Neutrophil (primary cell): ENCODE results near the gene MCM6.
"Not testable (repeated sequence)": the region's sequence is repeated elsewhere in the genome, so short reads cannot be mapped to it uniquely, and the experiment has no call there.

Source experiments
- H3K27ac ChIP-seq: fragments of 200-600 bp; sonication (generic); 2 replicates; pipeline ENCODE4 v1.5.1; 2016; ENCODE audit warnings: mild to moderate bottlenecking, moderate library complexity
- H3K27me3 ChIP-seq: fragments of 200-600 bp; sonication (generic); 2 replicates; pipeline ENCODE4 v1.6.0; 2016; ENCODE audit warnings: mild to moderate bottlenecking
- H3K36me3 ChIP-seq: fragments of 200-600 bp; sonication (generic); 2 replicates; pipeline ENCODE4 v1.5.1; 2017
- H3K4me1 ChIP-seq, 2 experiments: fragments of 200-600 bp in 1 of 2; sonication (generic) in 1 of 2; 1 replicate in 1 of 2; 2 replicates in 1 of 2; pipeline versions ENCODE4 v1.5.1 to v1.6.1; 2013 to 2016; ENCODE audit warnings: low read depth in 1 of 2, low read length in 1 of 2, mild to moderate bottlenecking in 1 of 2, moderate library complexity in 1 of 2; ENCODE audit not compliant: control insufficient read depth in 1 of 2, insufficient read depth in 1 of 2
- H3K4me3 ChIP-seq, 2 experiments: fragments of 200-600 bp in 1 of 2; sonication (generic) in 1 of 2; 1 replicate in 1 of 2; 2 replicates in 1 of 2; pipeline ENCODE4 v1.5.1; 2013 to 2016; ENCODE audit warnings: low read depth in 1 of 2, low read length in 1 of 2, mild to moderate bottlenecking in 1 of 2, moderate library complexity in 1 of 2
- H3K9me3 ChIP-seq: fragments of 200-600 bp; sonication (generic); 2 replicates; pipeline ENCODE4 v1.5.1; 2016
- CTCF ChIP-seq: fragments of 200-600 bp; sonication (generic); IDR thresholded peaks from 2 replicates; pipeline ENCODE4 v1.5.1; 2016; ENCODE audit warnings: antibody characterized with exemption

The MCM6 gene

DNA sequence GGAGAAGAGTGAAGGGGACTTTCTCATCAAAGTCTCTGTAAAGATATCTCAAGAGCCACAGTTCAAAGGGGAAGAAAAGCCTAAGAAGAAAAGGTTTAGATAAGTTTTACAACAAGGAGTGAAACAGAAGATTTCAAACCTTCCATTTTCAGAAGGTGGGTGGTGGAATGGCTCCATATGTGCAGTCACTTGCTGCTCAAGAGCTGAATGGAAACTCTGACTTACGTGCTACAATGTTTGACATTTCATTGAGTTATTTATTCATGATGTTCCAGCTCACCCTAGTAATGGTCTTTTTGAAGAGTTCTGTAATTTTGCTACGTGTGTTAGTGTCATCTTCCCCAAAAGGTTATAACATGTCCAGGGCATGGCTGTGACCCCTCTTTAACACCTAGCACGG, 61.0 kb downstream of the MCM6 start:
- H3K9me3 ChIP-seq: no peaks in the 10 kb centered on the region
- no peak overlapping the region for H3K4me3 ChIP-seq
- H3K27me3 ChIP-seq: peaks cover 7% of the 10 kb centered on the region
- H3K36me3 ChIP-seq: no peaks in the 10 kb centered on the region
- TF ChIP-seq CTCF: no peak
- no peaks in the 10 kb centered on the region for H3K4me1 ChIP-seq
- no peak overlapping the region for H3K27ac ChIP-seq

GRCh38 chr2:135812907-135813511, 63.2 kb downstream of the MCM6 start:
- Histone ChIP-seq H3K4me1 (no peaks in the 10 kb centered on the region), H3K27ac (no peak overlapping the region), H3K4me3 (no peak overlapping the region), H3K27me3 (no peaks in the 10 kb centered on the region), H3K36me3 (no peaks in the 10 kb centered on the region), H3K9me3 (no peaks in the 10 kb centered on the region)
- no peak for TF ChIP-seq CTCF

DNA sequence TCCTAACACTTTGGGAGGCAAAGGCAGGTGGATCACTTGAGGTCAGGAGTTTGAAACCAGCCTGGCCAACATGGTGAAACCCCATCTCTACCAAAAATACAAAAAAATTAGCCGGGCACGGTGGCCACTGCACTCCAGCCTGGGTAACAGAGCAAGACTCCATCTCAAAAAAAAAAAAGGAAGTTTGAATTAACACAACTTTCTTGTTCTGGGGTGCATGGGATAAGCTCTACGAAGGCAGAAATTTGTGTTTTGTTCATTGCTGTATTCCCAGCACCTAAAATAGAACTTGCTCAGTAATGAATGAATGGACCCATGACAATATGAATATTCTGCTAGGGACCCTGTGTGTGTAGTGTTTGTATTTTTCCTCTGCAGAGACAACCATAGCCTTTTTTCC, 68.4 kb downstream of the MCM6 start:
- H3K4me3 ChIP-seq, H3K27ac ChIP-seq, H3K36me3 ChIP-seq, H3K9me3 ChIP-seq, H3K4me1 ChIP-seq, H3K27me3 ChIP-seq: not testable (repeated sequence)

DNA sequence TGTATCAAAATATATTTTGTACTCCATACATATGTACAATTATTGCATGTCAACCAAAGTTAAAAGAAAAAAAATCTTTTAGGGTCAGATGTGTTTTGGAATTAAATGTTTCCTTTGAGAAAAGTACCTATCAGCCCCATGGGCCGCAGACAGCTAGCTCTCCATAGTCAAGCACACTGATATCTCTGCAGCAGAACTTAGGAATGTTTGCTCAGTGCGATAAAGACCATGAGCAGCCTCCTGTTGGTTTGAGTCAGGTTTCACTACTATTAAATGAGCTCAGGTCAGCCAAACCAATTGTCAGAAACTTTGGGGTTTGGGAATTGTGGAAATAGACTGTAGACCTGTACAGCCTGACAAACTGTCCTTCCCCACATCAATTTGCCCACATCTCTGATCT, 73.0 kb downstream of the MCM6 start:
- no peaks in the 10 kb centered on the region for H3K9me3 ChIP-seq
- H3K27me3 ChIP-seq: no peaks in the 10 kb centered on the region
- no peaks in the 10 kb centered on the region for H3K36me3 ChIP-seq
- no peak for TF ChIP-seq CTCF
- H3K4me3 ChIP-seq: no peak overlapping the region
- no peaks in the 10 kb centered on the region for H3K4me1 ChIP-seq
- H3K27ac ChIP-seq: no peak overlapping the region

- no peak for TF ChIP-seq CTCF
- no peaks in the 10 kb centered on the region for H3K9me3 ChIP-seq
- no peak overlapping the region for H3K27ac ChIP-seq
- H3K4me3 ChIP-seq: no peak overlapping the region
- H3K36me3 ChIP-seq: no peaks in the 10 kb centered on the region
- H3K27me3 ChIP-seq: no peaks in the 10 kb centered on the region
- H3K4me1 ChIP-seq: peaks cover 0 to 5% of the 10 kb centered on the region in 2 experiments
Observed at GRCh38 chr2:135802350-135802749, 73.9 kb downstream of the MCM6 start.

- peaks cover 0 to 6% of the 10 kb centered on the region in 2 experiments for H3K4me1 ChIP-seq
- H3K27me3 ChIP-seq: no peaks in the 10 kb centered on the region
- H3K9me3 ChIP-seq: no peaks in the 10 kb centered on the region
- no peak overlapping the region for H3K4me3 ChIP-seq
- H3K36me3 ChIP-seq: no peaks in the 10 kb centered on the region
- TF ChIP-seq CTCF: no peak
- H3K27ac ChIP-seq: no peak overlapping the region
Observed at GRCh38 chr2:135800513-135801460, 75.5 kb downstream of the MCM6 start.
